B cell (primary cell): ENCODE measurements around the gene KPNB1. TPM values are rescaled to one million over a fixed set of nuclear protein-coding genes. Genes with fewer than 3 reads are reported as not detected.

Experiments
- ATAC-seq: fragments of 200-7000 bp; cut with Tn5 transposase; one replicate; pipeline ENCODE4 v1.10.0; 2021; ENCODE audit warnings: low read depth, mild to moderate bottlenecking, moderate number of reproducible peaks, moderate library complexity
- CTCF ChIA-PET: fragments of 350-600 bp; sonication (Branson Sonifier 250); formaldehyde crosslinking; loops from one replicate; lab custom pipeline; 2021; ENCODE audit warnings: antibody characterized with exemption, inconsistent platforms; lab: Charles Lee
- POLR2A ChIA-PET: fragments of 350-600 bp; sonication (Branson Sonifier 250); formaldehyde crosslinking; loops from one replicate; lab custom pipeline; 2021; ENCODE audit warnings: antibody characterized with exemption; lab: Charles Lee
- DNase-seq: peaks from one replicate; pipeline ENCODE4 v3.0.0; 2013
- H2AFZ ChIP-seq: 2 replicates; pipeline ENCODE4 v1.6.1; 2012; ENCODE audit warnings: mild to moderate bottlenecking, low read depth, low read length; ENCODE audit not compliant: insufficient read depth, poor library complexity, severe bottlenecking
- H3K27ac ChIP-seq, 2 donors: 1 replicate in 1 of 2; 2 replicates in 1 of 2; pipeline ENCODE4 v1.5.1; 2012 to 2013; ENCODE audit warnings: low read length in 2 of 2, mild to moderate bottlenecking in 2 of 2, moderate library complexity in 1 of 2
- H3K27me3 ChIP-seq, 4 experiments: fragments of 200-600 bp in 1 of 4; sonication (generic) in 1 of 4; replicated peaks in 1 of 4; 1 replicate in 2 of 4; 2 replicates in 2 of 4; pipeline versions ENCODE4 v1.6.1 to v1.7.0; 2013 to 2016; ENCODE audit warnings: low read length in 3 of 4, mild to moderate bottlenecking in 2 of 4, mixed read lengths in 1 of 4, moderate library complexity in 1 of 4; ENCODE audit not compliant: insufficient read depth in 4 of 4, control insufficient read depth in 3 of 4; ENCODE audit errors: control extremely low read depth in 1 of 4
- H3K36me3 ChIP-seq, 2 experiments: replicated peaks in 1 of 2; 1 replicate in 1 of 2; 2 replicates in 1 of 2; pipeline versions ENCODE4 v1.6.1 to v1.7.1; 2013; ENCODE audit warnings: low read length in 1 of 2; ENCODE audit not compliant: insufficient read depth in 2 of 2, control insufficient read depth in 1 of 2; ENCODE audit errors: control extremely low read depth in 1 of 2, extremely low read depth in 1 of 2
- H3K4me1 ChIP-seq, 2 donors: fragments of 200-600 bp in 1 of 2; sonication (generic) in 1 of 2; 1 replicate in 1 of 2; 2 replicates in 1 of 2; pipeline versions ENCODE4 v1.5.1 to v1.6.1; 2013 to 2017; ENCODE audit warnings: low read length in 2 of 2; ENCODE audit not compliant: control insufficient read depth in 2 of 2, insufficient read depth in 2 of 2
- H3K4me2 ChIP-seq: replicated peaks from 2 replicates; pipeline ENCODE3; 2012; ENCODE audit warnings: mild to moderate bottlenecking, low read depth, low read length; ENCODE audit not compliant: poor library complexity, severe bottlenecking
- H3K4me3 ChIP-seq, 5 experiments: fragments of 200-600 bp in 1 of 5; sonication (generic) in 1 of 5; 1 replicate in 3 of 5; 2 replicates in 2 of 5; pipeline versions ENCODE4 v1.5.1 to v1.7.0; 2011 to 2016; ENCODE audit warnings: low read length in 4 of 5, mild to moderate bottlenecking in 4 of 5, low read depth in 2 of 5, control low read depth in 1 of 5, moderate library complexity in 1 of 5; ENCODE audit not compliant: insufficient read depth in 1 of 5; ENCODE audit errors: control extremely low read depth in 1 of 5, extremely low read depth in 1 of 5
- H3K79me2 ChIP-seq: fragments of 200-600 bp; sonication (generic); one replicate; pipeline ENCODE4 v1.6.0; 2016; ENCODE audit warnings: low read length; ENCODE audit not compliant: control insufficient read depth, insufficient read depth
- H3K9ac ChIP-seq: fragments of 200-600 bp; sonication (generic); 2 replicates; pipeline ENCODE4 v1.6.1; 2017; ENCODE audit warnings: mild to moderate bottlenecking, low read length, moderate library complexity
- H3K9me3 ChIP-seq, 3 donors: one replicate each; pipeline versions ENCODE4 v1.6.1 to v1.7.1; 2013; ENCODE audit warnings: low read length in 2 of 3; ENCODE audit not compliant: control insufficient read depth in 2 of 3, insufficient read depth in 1 of 3; ENCODE audit errors: control extremely low read depth in 1 of 3
- H4K20me1 ChIP-seq: 2 replicates; pipeline ENCODE4 v1.6.0; 2012; ENCODE audit warnings: mild to moderate bottlenecking, low read length; ENCODE audit not compliant: insufficient read depth, control insufficient read depth, poor library complexity, severe bottlenecking
- H3K27ac Mint-ChIP-seq: one replicate; pipeline ENCODE4 v1.8.0; 2021; ENCODE audit warnings: mixed read lengths
- H3K27me3 Mint-ChIP-seq: one replicate; pipeline ENCODE4 v1.8.0; 2021; ENCODE audit warnings: mixed read lengths
- H3K4me1 Mint-ChIP-seq: one replicate; pipeline ENCODE4 v1.8.0; 2021; ENCODE audit warnings: mixed read lengths
- H3K4me3 Mint-ChIP-seq: one replicate; pipeline ENCODE4 v1.8.0; 2021; ENCODE audit warnings: mixed read lengths
- H3K9me3 Mint-ChIP-seq: one replicate; pipeline ENCODE4 v1.8.0; 2022; ENCODE audit warnings: mixed read lengths; ENCODE audit not compliant: insufficient read depth
- CTCF ChIP-seq: fragments of 200-600 bp; IDR thresholded peaks from one replicate; pipeline ENCODE4 v1.8.0; 2022; ENCODE audit warnings: antibody characterized with exemption, mild to moderate bottlenecking
- EZH2 ChIP-seq: IDR thresholded peaks from 2 replicates; pipeline ENCODE4 v1.6.1; 2012; ENCODE audit warnings: borderline replicate concordance, low read depth, mild to moderate bottlenecking, moderate library complexity, low read length; ENCODE audit not compliant: insufficient read depth, poor library complexity, severe bottlenecking
- WGBS: methylation state at CpG from one replicate; pipeline ENCODE4 v1.1.5; 2013; ENCODE audit warnings: missing lambda C conversion rate; ENCODE audit not compliant: insufficient coverage; 5-methylcytosine and 5-hydroxymethylcytosine counted together
- intact Hi-C: fragments of 100-400 bp; cut with micrococcal nuclease; formaldehyde crosslinking; loops from one replicate; pipeline ENCODE4 v1.10.0; 2022
- polyA plus RNA-seq: library from polyadenylated mRNA; depleted of rRNA; stranded (reverse); fragments of >200 nt; gene quantifications from 2 replicates; pipeline ENCODE4 v1.2.3, GENCODE V29; 2012
- total RNA-seq, 2 donors: library from RNA; stranded (reverse); fragments of 120-200 nt in 1 of 2; gene quantifications; 1 replicate in 1 of 2; 2 replicates in 1 of 2; pipeline versions ENCODE4 v1.2.3 to v1.2.4, GENCODE V29; 2013 to 2022

The KPNB1 gene
- total and polyA plus RNA-seq, 2 donors (not counting 1 experiment from before 2014, with no cell fraction given): 60.6 to 278 TPM

- Histone ChIP-seq H3K27ac (peak overlapping the region in 1 of 2 donors; percentile 4), H3K4me2 (peak overlapping the region; percentile 39), H3K9me3 (no peaks in the 10 kb centered on the region), H3K27me3 (no peaks in the 10 kb centered on the region), H3K79me2 (no peaks in the 10 kb centered on the region), H3K4me1 (peaks cover 58 to 66% of the 10 kb centered on the region in 2 donors), H2AFZ (peak overlapping the region; percentile 12), H3K4me3 (no peak overlapping the region), H3K36me3 (no peaks in the 10 kb centered on the region), H4K20me1 (no peaks in the 10 kb centered on the region), H3K9ac (no peak overlapping the region)
- H3K27me3 Mint-ChIP-seq: no peaks in the 10 kb centered on the region
- no peak for TF ChIP-seq EZH2
- no peak for TF ChIP-seq CTCF
- H3K4me1 Mint-ChIP-seq: peaks cover 61% of the 10 kb centered on the region
- peak overlapping the region; percentile 8 for H3K27ac Mint-ChIP-seq
- intact Hi-C loops: no loop called here
- H3K4me3 Mint-ChIP-seq: no peak overlapping the region
- WGBS: 70% methylated on average over 1 of the region's 4 CpGs
- no peak for DNase-seq
- POLR2A ChIA-PET: interaction anchor here (0.6 kb wide), 1 partner anchor 8 kb away, joined by 5 read pairs; no protein-coding TSS in a partner anchor
- ATAC-seq: no peak
- H3K9me3 Mint-ChIP-seq: no peaks in the 10 kb centered on the region
- CTCF ChIA-PET: interaction anchor here (0.9 to 2.6 kb wide), 6 partner anchors 9 to 44 kb away, joined by 3 to 13 read pairs (median 4); partner anchors contain the start of gene TBX21
Observed at GRCh38 chr17:47707056-47707804, 57.5 kb downstream of the KPNB1 start.

GRCh38 chr17:47707884-47708283, 58.2 kb downstream of the KPNB1 start:
- no peak overlapping the region for H3K4me3 ChIP-seq
- H3K27ac ChIP-seq: no peak overlapping the region
- Mint-ChIP-seq H3K27me3 (no peaks in the 10 kb centered on the region), H3K9me3 (no peaks in the 10 kb centered on the region), H3K27ac (no peak overlapping the region), H3K4me1 (peaks cover 62% of the 10 kb centered on the region), H3K4me3 (no peak overlapping the region)
- H3K36me3 ChIP-seq: no peaks in the 10 kb centered on the region
- H3K79me2 ChIP-seq: no peaks in the 10 kb centered on the region
- TF ChIP-seq EZH2 (no peak), CTCF (no peak)
- ATAC-seq: no peak
- H3K9ac ChIP-seq: no peak overlapping the region
- H3K9me3 ChIP-seq: no peaks in the 10 kb centered on the region
- DNase-seq: no peak
- whole genome bisulfite sequencing: 100% methylated on average over 3 of the region's 3 CpGs
- no peaks in the 10 kb centered on the region for H4K20me1 ChIP-seq
- intact Hi-C loops: no loop called here
- CTCF ChIA-PET: interaction anchor here (0.9 to 2.6 kb wide), 6 partner anchors 8 to 44 kb away, joined by 3 to 13 read pairs (median 4); partner anchors contain the start of gene TBX21
- no peak overlapping the region for H2AFZ ChIP-seq
- no peaks in the 10 kb centered on the region for H3K27me3 ChIP-seq
- H3K4me1 ChIP-seq: peaks cover 58 to 66% of the 10 kb centered on the region in 2 donors
- no peak overlapping the region for H3K4me2 ChIP-seq
- POLR2A ChIA-PET: interaction anchor here (0.6 kb wide), 1 partner anchor 9 kb away, joined by 5 read pairs; no protein-coding TSS in a partner anchor
